WI38 (cell line): ENCODE measurements around the gene CGB3.

Source experiments
- H3K4me3 ChIP-seq: 2 replicates; pipeline ENCODE4 v1.5.1; 2011; ENCODE audit warnings: low read depth, mild to moderate bottlenecking, control low read depth, low read length
- TF ChIP-seq, protein P1 (sequence below): IDR thresholded peaks from 2 replicates; pipeline ENCODE4 v1.5.1; 2012; ENCODE audit warnings: low read depth, mild to moderate bottlenecking, control low read depth, low read length

CGB3 gene

DNA sequence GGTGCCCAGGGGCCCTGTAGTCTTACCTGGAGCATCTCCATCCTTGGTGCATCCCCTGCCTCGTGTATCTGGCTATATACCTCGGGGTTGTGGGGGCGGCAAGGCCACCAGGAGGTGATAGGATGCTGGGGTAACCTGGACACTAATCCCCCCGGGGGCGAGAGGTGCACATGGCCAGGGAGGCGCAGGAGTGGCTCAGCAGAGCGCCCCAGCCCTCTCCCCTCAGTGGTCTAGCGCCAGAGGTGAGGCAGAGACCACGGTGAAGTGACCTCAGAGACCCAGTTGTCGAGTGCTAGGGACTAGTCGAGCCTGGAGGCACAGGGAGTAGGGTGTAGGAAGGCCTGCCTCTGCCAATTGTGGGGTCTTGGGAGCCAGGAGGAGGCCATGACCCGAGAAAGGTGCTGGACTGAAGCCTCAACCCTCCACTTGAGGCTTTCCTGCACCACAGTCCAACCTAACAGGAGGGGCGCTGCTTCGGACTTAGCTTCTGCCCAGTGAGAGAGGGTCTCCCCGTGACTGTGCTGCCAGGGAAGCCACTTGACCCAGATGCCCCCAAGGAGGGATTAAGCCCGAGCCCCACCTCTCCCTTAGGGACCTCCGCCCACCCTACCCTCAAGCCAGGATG is 7.0 kb downstream of the CGB3 start, which contains the start of gene LHB:
LHB (minus strand) TSS at position 51 of the 625 bp plus-strand sequence; CDS start at position 41, 10 bp downstream.
- peak within 1 kb of the TSS; percentile 54 for H3K4me3 ChIP-seq
- TF ChIP-seq, protein P1, sequence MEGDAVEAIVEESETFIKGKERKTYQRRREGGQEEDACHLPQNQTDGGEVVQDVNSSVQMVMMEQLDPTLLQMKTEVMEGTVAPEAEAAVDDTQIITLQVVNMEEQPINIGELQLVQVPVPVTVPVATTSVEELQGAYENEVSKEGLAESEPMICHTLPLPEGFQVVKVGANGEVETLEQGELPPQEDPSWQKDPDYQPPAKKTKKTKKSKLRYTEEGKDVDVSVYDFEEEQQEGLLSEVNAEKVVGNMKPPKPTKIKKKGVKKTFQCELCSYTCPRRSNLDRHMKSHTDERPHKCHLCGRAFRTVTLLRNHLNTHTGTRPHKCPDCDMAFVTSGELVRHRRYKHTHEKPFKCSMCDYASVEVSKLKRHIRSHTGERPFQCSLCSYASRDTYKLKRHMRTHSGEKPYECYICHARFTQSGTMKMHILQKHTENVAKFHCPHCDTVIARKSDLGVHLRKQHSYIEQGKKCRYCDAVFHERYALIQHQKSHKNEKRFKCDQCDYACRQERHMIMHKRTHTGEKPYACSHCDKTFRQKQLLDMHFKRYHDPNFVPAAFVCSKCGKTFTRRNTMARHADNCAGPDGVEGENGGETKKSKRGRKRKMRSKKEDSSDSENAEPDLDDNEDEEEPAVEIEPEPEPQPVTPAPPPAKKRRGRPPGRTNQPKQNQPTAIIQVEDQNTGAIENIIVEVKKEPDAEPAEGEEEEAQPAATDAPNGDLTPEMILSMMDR: no peak

DNA sequence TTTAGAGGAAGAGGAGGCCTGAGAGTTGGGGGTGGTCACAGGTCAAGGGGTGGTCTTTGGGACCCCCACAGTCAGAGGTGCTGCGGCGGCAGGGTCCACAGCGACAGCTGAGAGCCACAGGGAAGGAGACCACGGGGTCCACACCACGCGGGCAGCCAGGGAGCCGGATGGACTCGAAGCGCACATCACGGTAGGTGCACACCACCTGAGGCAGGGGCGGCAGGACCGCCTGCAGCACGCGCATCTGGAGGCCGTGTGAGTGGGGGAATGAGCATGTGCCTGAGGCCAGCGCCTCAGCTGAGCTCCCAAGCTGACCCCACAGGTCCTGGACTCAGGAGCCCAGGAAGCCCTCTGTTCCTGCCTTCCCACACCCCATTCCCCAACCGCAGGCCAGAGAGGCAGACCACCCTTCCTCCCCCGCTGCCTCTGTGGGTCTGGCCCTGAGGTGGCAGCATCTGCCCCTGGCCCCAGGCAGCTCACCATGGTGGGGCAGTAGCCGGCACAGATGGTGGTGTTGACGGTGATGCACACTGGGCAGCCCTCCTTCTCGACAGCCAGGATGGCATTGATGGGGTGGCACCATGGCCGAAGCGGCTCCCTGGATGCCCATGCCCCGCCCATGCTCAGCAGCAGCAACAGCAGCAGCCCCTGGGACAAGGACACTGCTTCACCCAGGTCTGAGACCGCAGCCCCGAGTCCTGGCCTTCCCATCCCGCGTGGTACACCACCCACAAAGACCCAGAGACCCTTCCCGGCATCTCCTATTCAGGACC is 7.9 kb downstream of the CGB3 start:
- TF ChIP-seq, protein P1: no peak
- no peak overlapping the region for H3K4me3 ChIP-seq

DNA sequence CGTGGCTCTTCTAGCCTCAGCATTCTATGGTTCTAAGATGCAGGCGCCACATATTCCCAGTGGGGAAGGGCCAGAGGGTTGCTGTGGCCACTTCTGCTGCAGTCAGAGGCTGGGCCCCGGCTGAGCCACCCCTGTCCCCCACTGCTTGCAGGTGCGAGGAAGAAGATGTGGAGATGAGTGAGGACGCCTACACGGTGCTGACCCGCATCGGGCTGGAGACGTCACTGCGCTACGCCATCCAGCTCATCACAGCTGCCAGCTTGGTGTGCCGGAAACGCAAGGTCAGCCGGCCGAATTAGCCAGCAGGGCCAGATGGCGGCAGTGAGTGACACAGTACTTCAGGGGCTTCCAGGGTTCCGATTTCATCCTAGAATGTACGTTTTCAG is 9.3 kb downstream of the CGB3 start:
- no peak overlapping the region for H3K4me3 ChIP-seq
- TF ChIP-seq, protein P1: no peak

DNA sequence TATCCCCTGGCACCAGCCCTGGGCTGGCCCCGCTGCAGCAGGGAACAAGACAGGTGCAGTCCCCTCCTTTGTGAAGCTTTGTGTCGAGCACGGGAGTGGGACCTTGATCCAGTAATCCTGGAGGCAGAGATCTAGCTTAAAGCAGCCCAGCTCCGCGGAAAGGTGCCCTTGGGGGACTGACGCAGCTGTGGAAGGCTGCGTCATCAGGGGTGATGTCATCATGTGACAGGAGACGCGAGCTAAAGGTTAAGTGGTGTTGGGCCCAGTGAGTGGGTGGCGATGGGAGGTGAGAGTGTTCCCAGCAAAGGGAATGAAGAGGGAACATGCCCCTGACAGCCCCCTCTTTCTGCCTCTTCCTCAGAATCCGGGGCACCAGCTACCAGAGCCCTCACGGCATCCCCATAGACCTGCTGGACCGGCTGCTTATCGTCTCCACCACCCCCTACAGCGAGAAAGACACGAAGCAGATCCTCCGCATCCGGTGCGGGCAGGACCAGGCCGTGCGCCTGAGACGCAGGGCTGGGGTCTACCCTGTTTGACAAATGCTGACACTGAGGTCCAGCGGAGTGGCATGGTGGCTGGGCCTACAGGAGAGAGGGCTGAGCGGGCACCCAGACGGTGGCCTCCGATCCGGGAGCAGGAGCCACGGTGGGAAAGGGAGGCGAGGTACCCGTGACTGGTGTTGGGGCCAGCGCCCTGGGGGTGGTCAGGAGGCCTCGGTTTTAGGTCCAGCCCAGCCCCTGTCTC is 9.8 kb downstream of the CGB3 start:
- TF ChIP-seq, protein P1: no peak

DNA sequence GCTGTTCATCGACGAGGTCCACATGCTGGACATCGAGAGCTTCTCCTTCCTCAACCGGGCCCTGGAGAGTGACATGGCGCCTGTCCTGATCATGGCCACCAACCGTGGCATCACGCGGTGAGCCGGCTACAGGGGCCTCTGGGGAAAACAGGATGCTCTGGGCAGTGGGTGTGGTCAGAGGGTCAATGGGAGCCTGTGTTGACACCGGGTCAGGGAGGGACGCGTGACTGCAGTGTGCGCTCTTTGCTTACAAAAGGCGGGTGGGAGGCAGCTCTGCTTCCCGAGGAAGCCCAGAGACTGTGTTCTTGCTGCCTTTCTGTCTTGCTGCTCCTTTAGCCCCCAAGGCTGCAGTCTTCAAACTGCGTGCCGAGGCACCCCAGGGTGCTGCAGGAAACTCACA is 12.9 kb downstream of the CGB3 start:
- TF ChIP-seq, protein P1: no peak
- H3K4me3 ChIP-seq: no peak overlapping the region

More for the DNA sequence above, 9.8 kb downstream of the CGB3 start:
- H3K4me3 ChIP-seq: no peak overlapping the region

DNA sequence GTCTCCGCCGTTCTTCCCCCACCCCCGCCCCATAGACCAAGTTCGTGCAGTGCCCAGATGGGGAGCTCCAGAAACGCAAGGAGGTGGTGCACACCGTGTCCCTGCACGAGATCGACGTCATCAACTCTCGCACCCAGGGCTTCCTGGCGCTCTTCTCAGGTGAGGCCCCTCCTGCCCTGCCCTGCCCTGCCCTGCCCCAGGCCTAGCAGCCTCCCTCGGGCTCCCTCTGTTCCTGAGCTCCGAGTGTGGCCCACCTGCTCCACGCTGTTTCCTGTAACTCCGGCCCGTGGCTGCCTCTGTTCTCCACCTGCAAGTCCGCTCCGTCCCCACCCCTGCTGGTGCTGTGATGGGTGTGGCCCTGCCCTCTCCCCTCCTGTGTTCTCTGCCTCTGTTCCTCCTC is 13.7 kb downstream of the CGB3 start:
- TF ChIP-seq, protein P1: no peak
- no peak overlapping the region for H3K4me3 ChIP-seq
